SK-N-MC (cell line): ENCODE measurements around the gene TMEM135.

Experiments
- EZH2 ChIP-seq: fragments of 200-600 bp; sonication (generic); IDR thresholded peaks from one replicate; pipeline ENCODE4 v1.6.1; 2017; ENCODE audit warnings: antibody characterized with exemption
- FOXP2 ChIP-seq: optimal IDR thresholded peaks from 2 replicates; pipeline ENCODE3; 2011; ENCODE audit warnings: mild to moderate bottlenecking, moderate library complexity; ENCODE audit not compliant: insufficient read depth; ENCODE audit errors: extremely low read length, control extremely low read depth
- POLR2AphosphoS5 ChIP-seq: IDR thresholded peaks from 2 replicates; pipeline ENCODE4 v1.6.1; 2012; ENCODE audit warnings: mild to moderate bottlenecking, low read depth, low read length, borderline replicate concordance

GRCh38 chr11:87325490-87325872 lies 287.7 kb downstream of the TMEM135 start:
- no peak for TF ChIP-seq EZH2
- TF ChIP-seq POLR2AphosphoS5, result no peak
- no peak for TF ChIP-seq FOXP2
